Measurements from ENCODE around the gene SLC9A9.
"Not testable (repeated sequence)": the region's sequence is repeated elsewhere in the genome, so short reads cannot be mapped to it uniquely, and the experiment has no call there.

The SLC9A9 gene

GRCh38 chr3:143551761-143552160 is 296.5 kb downstream of the SLC9A9 start:
- no peak for DNase-seq (ENCODE audit: low spot score)

GRCh38 chr3:143548861-143549497 is 299.3 kb downstream of the SLC9A9 start:
- DNase-seq (ENCODE audit: low spot score) = no peak

GRCh38 chr3:143548393-143548792 is 299.9 kb downstream of the SLC9A9 start:
- DNase-seq (ENCODE audit: low spot score) = no peak

- no peak for DNase-seq (ENCODE audit: low spot score)
Observed at GRCh38 chr3:143538577-143538981, 309.7 kb downstream of the SLC9A9 start.

- DNase-seq (ENCODE audit: low spot score) = no peak
Observed at GRCh38 chr3:143538061-143538460, 310.2 kb downstream of the SLC9A9 start.

- no peak for DNase-seq (ENCODE audit: low spot score)
Observed at GRCh38 chr3:143536817-143537535, 311.3 kb downstream of the SLC9A9 start.

GRCh38 chr3:143535994-143536784 is 312.1 kb downstream of the SLC9A9 start:
- DNase-seq (ENCODE audit: low spot score) = no peak

GRCh38 chr3:143533391-143533790 is 314.9 kb downstream of the SLC9A9 start:
- no peak for DNase-seq (ENCODE audit: low spot score)

GRCh38 chr3:143532091-143532490 is 316.2 kb downstream of the SLC9A9 start:
- DNase-seq (ENCODE audit: low spot score) = no peak

GRCh38 chr3:143531101-143531500 is 317.2 kb downstream of the SLC9A9 start:
- DNase-seq (ENCODE audit: low spot score) = no peak

GRCh38 chr3:143529798-143530197 is 318.5 kb downstream of the SLC9A9 start:
- DNase-seq (ENCODE audit: low spot score) = no peak

- DNase-seq (ENCODE audit: low spot score) = no peak
Observed at GRCh38 chr3:143529018-143529478, 319.2 kb downstream of the SLC9A9 start.

- DNase-seq (ENCODE audit: low spot score) = no peak
Observed at GRCh38 chr3:143526011-143526545, 322.2 kb downstream of the SLC9A9 start.

GRCh38 chr3:143525408-143525807 is 322.9 kb downstream of the SLC9A9 start:
- DNase-seq (ENCODE audit: low spot score) = no peak

GRCh38 chr3:143521803-143522202 is 326.5 kb downstream of the SLC9A9 start:
- DNase-seq (ENCODE audit: low spot score) = no peak

- DNase-seq (ENCODE audit: low spot score) = not testable (repeated sequence)
Observed at GRCh38 chr3:143517131-143517530, 331.1 kb downstream of the SLC9A9 start.

- no peak for DNase-seq (ENCODE audit: low spot score)
Observed at GRCh38 chr3:143514874-143515273, 333.4 kb downstream of the SLC9A9 start.

GRCh38 chr3:143514109-143514508 is 334.2 kb downstream of the SLC9A9 start:
- no peak for DNase-seq (ENCODE audit: low spot score)

- no peak for DNase-seq (ENCODE audit: low spot score)
Observed at GRCh38 chr3:143511174-143511879, 336.9 kb downstream of the SLC9A9 start.

GRCh38 chr3:143510601-143511000 is 337.7 kb downstream of the SLC9A9 start:
- no peak for DNase-seq (ENCODE audit: low spot score)

- DNase-seq (ENCODE audit: low spot score) = no peak
Observed at GRCh38 chr3:143507735-143508580, 340.3 kb downstream of the SLC9A9 start.

All from HuH-7.5 (cell line).